H1 (cell line): Measurements from ENCODE around the gene MRGPRX2. TPM values are rescaled to one million over a fixed set of nuclear protein-coding genes. Genes with fewer than 3 reads are reported as not detected.

Experiments
- CHD2 ChIP-seq: IDR thresholded peaks from 2 replicates; pipeline ENCODE4 v1.6.1; 2012; ENCODE audit warnings: low read length, improper control_type of control experiment
- EP300 ChIP-seq, 2 experiments: IDR thresholded peaks; 1 replicate in 1 of 2; 2 replicates in 1 of 2; pipeline ENCODE4 v1.6.1; 2011 to 2012; ENCODE audit warnings: low read depth in 2 of 2, low read length in 2 of 2, mild to moderate bottlenecking in 2 of 2, borderline replicate concordance in 1 of 2, inconsistent platforms in 1 of 2, moderate library complexity in 1 of 2
- GABPA ChIP-seq: IDR thresholded peaks from 2 replicates; pipeline ENCODE4 v1.6.1; 2011; ENCODE audit warnings: mild to moderate bottlenecking, low read length, moderate library complexity, borderline replicate concordance; ENCODE audit not compliant: insufficient read depth
- HDAC2 ChIP-seq, 2 experiments: fragments of 300-600 bp in 1 of 2; sonication (generic) in 1 of 2; IDR thresholded peaks; 2 replicates each; pipeline ENCODE4 v1.6.1; 2011 to 2012; ENCODE audit warnings: low read depth in 2 of 2, low read length in 2 of 2, mild to moderate bottlenecking in 2 of 2, moderate library complexity in 2 of 2, borderline replicate concordance in 1 of 2, inconsistent platforms in 1 of 2
- JUN ChIP-seq: IDR thresholded peaks from 2 replicates; pipeline ENCODE4 v1.6.1; 2011; ENCODE audit warnings: low read depth, mild to moderate bottlenecking, improper control_type of control experiment, low read length
- SIRT6 ChIP-seq: IDR thresholded peaks from one replicate; pipeline ENCODE4 v1.7.1; 2012; ENCODE audit warnings: low read length, inconsistent platforms
- SIX5 ChIP-seq: IDR thresholded peaks from 2 replicates; pipeline ENCODE4 v1.6.1; 2011; ENCODE audit warnings: mild to moderate bottlenecking, low read depth, low read length
- SUZ12 ChIP-seq: fragments of 200-600 bp; sonication (generic); IDR thresholded peaks from 2 replicates; pipeline ENCODE4 v1.6.1; 2012; ENCODE audit warnings: mild to moderate bottlenecking, inconsistent platforms, low read length, moderate library complexity, mixed read lengths
- polyA plus RNA-seq, 7 experiments: library from polyadenylated mRNA; depleted of rRNA in 3 of 7; stranded (reverse) in 5 of 7; unstranded in 2 of 7; fragments of >200 nt in 5 of 7; fragments of 200-250 nt in 2 of 7; gene quantifications; 1 replicate in 5 of 7; 2 replicates in 1 of 7; 4 replicates in 1 of 7; pipeline versions ENCODE4 v1.2.1 to v1.2.3, GENCODE V29; 2011 to 2013; ENCODE audit warnings: missing spikeins in 2 of 7, mixed read lengths in 2 of 7
- total RNA-seq: library from RNA; stranded (reverse); fragmentation: NEBNext Ultra II Directional; extraction: Animal tissue kit (Norgen Biotek cat#: 25700); gene quantifications from 2 replicates; pipeline ENCODE4 v1.2.1, GENCODE V29; 2021
- TF ChIP-seq, protein P1 (sequence below): fragments of 300-600 bp; sonication (generic); IDR thresholded peaks from 2 replicates; pipeline ENCODE4 v1.7.1; 2012; ENCODE audit warnings: low read length, moderate library complexity, mild to moderate bottlenecking, inconsistent platforms; ENCODE audit not compliant: insufficient replicate concordance

The MRGPRX2 gene
- total and polyA plus RNA-seq, 2 of the 8 experiments (the other 6 are each of a cell fraction or from before 2014, with no cell fraction given) = not detected

DNA sequence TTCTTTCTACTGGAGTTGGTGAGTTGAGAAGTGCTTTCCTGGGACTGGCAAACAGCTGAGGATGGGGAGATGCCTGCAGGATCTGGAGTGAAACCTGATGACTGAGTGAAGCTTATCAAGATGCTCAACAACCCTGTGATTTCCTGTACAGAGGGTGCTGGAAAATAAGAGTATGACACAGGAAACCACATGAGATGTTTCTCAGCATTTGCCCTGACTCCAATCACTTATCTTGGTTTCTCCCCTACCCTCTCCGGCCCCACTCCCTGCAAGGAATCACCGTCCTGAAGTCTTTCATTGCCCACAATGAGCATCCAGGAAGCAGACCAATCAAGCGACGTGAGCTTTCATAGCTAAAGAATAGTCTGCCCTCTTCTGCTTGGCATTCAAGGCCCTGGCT is at the start of gene MRGPRX2 (continued):
- TF ChIP-seq, protein P1, sequence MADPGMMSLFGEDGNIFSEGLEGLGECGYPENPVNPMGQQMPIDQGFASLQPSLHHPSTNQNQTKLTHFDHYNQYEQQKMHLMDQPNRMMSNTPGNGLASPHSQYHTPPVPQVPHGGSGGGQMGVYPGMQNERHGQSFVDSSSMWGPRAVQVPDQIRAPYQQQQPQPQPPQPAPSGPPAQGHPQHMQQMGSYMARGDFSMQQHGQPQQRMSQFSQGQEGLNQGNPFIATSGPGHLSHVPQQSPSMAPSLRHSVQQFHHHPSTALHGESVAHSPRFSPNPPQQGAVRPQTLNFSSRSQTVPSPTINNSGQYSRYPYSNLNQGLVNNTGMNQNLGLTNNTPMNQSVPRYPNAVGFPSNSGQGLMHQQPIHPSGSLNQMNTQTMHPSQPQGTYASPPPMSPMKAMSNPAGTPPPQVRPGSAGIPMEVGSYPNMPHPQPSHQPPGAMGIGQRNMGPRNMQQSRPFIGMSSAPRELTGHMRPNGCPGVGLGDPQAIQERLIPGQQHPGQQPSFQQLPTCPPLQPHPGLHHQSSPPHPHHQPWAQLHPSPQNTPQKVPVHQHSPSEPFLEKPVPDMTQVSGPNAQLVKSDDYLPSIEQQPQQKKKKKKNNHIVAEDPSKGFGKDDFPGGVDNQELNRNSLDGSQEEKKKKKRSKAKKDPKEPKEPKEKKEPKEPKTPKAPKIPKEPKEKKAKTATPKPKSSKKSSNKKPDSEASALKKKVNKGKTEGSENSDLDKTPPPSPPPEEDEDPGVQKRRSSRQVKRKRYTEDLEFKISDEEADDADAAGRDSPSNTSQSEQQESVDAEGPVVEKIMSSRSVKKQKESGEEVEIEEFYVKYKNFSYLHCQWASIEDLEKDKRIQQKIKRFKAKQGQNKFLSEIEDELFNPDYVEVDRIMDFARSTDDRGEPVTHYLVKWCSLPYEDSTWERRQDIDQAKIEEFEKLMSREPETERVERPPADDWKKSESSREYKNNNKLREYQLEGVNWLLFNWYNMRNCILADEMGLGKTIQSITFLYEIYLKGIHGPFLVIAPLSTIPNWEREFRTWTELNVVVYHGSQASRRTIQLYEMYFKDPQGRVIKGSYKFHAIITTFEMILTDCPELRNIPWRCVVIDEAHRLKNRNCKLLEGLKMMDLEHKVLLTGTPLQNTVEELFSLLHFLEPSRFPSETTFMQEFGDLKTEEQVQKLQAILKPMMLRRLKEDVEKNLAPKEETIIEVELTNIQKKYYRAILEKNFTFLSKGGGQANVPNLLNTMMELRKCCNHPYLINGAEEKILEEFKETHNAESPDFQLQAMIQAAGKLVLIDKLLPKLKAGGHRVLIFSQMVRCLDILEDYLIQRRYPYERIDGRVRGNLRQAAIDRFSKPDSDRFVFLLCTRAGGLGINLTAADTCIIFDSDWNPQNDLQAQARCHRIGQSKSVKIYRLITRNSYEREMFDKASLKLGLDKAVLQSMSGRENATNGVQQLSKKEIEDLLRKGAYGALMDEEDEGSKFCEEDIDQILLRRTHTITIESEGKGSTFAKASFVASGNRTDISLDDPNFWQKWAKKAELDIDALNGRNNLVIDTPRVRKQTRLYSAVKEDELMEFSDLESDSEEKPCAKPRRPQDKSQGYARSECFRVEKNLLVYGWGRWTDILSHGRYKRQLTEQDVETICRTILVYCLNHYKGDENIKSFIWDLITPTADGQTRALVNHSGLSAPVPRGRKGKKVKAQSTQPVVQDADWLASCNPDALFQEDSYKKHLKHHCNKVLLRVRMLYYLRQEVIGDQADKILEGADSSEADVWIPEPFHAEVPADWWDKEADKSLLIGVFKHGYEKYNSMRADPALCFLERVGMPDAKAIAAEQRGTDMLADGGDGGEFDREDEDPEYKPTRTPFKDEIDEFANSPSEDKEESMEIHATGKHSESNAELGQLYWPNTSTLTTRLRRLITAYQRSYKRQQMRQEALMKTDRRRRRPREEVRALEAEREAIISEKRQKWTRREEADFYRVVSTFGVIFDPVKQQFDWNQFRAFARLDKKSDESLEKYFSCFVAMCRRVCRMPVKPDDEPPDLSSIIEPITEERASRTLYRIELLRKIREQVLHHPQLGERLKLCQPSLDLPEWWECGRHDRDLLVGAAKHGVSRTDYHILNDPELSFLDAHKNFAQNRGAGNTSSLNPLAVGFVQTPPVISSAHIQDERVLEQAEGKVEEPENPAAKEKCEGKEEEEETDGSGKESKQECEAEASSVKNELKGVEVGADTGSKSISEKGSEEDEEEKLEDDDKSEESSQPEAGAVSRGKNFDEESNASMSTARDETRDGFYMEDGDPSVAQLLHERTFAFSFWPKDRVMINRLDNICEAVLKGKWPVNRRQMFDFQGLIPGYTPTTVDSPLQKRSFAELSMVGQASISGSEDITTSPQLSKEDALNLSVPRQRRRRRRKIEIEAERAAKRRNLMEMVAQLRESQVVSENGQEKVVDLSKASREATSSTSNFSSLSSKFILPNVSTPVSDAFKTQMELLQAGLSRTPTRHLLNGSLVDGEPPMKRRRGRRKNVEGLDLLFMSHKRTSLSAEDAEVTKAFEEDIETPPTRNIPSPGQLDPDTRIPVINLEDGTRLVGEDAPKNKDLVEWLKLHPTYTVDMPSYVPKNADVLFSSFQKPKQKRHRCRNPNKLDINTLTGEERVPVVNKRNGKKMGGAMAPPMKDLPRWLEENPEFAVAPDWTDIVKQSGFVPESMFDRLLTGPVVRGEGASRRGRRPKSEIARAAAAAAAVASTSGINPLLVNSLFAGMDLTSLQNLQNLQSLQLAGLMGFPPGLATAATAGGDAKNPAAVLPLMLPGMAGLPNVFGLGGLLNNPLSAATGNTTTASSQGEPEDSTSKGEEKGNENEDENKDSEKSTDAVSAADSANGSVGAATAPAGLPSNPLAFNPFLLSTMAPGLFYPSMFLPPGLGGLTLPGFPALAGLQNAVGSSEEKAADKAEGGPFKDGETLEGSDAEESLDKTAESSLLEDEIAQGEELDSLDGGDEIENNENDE = no peak
- TF ChIP-seq SIX5 (no peak), CHD2 (no peak), SUZ12 (no peak), GABPA (no peak), JUN (no peak), EP300 (IDR thresholded peaks at IDR 0.05; ENCODE audit: borderline replicate concordance in 1 of 2, low read depth in 2 of 2, low read length in 2 of 2) (no peak), HDAC2 (IDR thresholded peaks at IDR 0.05; ENCODE audit: borderline replicate concordance in 1 of 2, low read depth in 2 of 2, low read length in 2 of 2) (no peak), SIRT6 (no peak)
